C4-2B (cell line): Measurements from ENCODE around the gene AQR.
"Not testable (repeated sequence)": the region's sequence is repeated elsewhere in the genome, so short reads cannot be mapped to it uniquely, and the experiment has no call there.

ENCODE experiments used
- H3K27ac ChIP-seq: fragments of 450-650 bp; 2 replicates; pipeline ENCODE4 v1.5.1; 2017
- ZFX ChIP-seq: fragments of 450-650 bp; IDR thresholded peaks from 2 replicates; pipeline ENCODE4 v1.6.1; 2017
- TF ChIP-seq, protein P1 (sequence below): fragments of 450-650 bp; conservative IDR thresholded peaks from 2 replicates; pipeline ENCODE4 v1.5.1; 2017; ENCODE audit warnings: mild to moderate bottlenecking

Gene AQR

DNA sequence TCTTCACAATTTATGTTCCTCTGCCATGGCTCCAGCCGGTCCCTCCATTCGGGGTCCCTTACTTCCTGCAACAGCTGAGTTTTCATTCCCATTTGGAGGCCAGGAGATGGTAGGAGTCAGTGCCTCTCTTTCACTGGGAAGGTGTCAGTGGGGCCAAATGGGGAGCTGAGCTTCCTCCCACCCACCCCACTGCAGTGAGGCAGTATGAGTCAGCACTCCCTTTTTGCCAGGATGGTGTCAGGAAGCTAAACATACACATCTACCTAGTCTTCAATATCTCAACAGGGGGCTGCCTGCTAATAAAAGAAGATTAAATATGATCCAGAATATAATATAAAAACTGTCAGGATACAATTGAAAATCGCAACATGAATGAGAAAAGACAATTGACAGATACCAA lies 161.5 kb downstream of the AQR start:
- TF ChIP-seq, protein P1, sequence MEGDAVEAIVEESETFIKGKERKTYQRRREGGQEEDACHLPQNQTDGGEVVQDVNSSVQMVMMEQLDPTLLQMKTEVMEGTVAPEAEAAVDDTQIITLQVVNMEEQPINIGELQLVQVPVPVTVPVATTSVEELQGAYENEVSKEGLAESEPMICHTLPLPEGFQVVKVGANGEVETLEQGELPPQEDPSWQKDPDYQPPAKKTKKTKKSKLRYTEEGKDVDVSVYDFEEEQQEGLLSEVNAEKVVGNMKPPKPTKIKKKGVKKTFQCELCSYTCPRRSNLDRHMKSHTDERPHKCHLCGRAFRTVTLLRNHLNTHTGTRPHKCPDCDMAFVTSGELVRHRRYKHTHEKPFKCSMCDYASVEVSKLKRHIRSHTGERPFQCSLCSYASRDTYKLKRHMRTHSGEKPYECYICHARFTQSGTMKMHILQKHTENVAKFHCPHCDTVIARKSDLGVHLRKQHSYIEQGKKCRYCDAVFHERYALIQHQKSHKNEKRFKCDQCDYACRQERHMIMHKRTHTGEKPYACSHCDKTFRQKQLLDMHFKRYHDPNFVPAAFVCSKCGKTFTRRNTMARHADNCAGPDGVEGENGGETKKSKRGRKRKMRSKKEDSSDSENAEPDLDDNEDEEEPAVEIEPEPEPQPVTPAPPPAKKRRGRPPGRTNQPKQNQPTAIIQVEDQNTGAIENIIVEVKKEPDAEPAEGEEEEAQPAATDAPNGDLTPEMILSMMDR: no peak
- no peak for TF ChIP-seq ZFX
- no peak overlapping the region for H3K27ac ChIP-seq

DNA sequence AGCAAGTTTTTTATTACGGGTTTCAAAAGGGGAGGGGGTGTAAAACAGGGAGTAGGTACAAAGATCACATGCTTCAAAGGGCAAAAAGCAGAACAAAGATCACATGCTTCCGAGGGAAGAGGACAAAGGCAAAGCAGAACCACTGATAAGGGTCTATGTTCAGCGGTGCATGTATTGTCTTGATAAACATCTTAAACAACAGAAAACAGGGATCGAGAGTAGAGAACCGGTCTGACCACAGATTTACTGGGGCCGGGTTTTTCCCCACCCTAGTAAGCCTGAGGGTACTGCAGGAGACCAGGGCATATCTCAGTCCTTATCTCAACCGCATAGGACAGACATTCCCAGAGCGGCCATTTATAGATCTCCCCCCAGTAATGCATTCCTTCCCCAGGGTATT lies 162.3 kb downstream of the AQR start:
- H3K27ac ChIP-seq: not testable (repeated sequence)

DNA sequence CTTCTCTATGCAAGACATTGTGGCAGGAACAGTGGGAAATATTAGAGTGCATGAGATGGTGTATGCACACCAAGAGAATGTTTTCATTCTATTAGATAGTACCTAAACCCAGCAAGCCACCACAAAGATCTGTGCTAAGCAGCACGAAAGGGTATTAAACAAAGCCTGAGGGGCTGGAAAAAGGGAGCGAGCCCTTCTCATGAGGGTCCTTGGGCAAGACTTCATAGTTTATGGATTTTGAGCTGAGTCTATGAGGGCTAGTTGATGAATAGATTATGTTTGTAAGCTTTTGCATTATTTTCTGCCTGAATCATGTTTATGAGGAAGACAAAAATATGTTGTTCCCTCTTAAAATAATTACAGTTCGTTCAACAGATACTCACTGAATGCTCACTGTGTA lies 164.8 kb downstream of the AQR start:
- no peak overlapping the region for H3K27ac ChIP-seq
- TF ChIP-seq, protein P1: no peak
- TF ChIP-seq ZFX: no peak

DNA sequence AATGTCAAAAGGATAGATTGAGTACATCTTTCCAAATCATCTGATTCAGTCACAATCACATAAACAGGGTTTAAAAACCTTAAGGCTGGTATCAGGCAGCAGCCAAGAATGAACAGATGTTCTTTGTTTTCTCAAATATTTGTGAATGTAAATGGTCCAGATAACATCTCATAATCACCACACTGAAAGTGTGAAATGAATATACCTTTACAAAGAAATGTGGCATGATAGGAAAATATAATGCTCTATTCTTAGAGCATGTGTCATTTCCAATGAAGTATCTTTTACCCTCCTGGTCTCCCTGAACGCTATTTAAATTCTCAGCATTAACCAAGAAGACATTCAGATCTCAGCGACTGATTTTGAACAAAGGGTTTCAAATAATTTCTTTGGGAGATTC lies 165.4 kb downstream of the AQR start:
- no peak overlapping the region for H3K27ac ChIP-seq
- no peak for TF ChIP-seq ZFX
- TF ChIP-seq, protein P1: no peak

DNA sequence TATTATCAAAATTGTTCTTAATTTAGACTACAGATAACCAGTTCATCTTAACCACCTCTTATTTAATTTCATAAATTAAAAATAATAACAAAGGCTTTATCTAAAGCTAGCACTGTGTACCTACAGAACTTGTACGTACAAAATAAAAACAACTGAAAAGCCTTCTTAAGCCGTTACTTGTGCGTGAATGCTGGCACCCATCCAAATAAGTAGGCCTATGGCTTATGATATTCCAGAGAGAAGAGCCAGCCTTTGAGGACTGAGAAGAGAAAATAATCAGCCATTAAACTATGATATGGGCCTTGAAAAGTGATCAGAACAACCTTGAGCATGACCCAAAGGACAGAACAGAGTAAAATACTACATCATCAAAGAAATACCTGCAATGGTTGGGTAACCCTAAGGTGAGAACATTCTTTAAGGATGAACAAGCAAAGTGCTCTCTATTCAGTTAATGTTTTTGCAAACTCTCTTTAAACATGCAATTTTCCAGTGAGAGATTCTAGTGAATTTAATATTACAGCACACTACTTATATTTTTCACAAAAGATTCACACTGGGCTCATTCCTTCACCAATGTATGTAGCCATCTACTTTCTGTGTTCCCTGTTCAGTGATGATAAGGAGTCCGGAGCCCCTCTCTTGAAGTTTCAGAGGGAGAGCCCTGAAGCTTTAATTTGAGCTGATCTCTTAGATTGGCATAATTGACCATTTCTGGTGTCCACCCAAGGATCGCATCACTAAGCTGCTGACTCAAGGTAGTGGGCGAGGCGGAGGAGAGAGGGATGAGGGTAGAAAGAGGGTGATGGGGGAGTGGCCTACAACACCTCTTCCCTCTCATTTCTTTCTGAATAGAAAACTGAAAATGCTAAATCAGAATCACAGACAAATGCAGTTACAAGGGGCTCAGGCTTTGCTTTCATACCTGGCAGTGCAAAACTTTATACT lies 166.5 kb downstream of the AQR start:
- TF ChIP-seq, protein P1: no peak
- no peak for TF ChIP-seq ZFX
- no peak overlapping the region for H3K27ac ChIP-seq

DNA sequence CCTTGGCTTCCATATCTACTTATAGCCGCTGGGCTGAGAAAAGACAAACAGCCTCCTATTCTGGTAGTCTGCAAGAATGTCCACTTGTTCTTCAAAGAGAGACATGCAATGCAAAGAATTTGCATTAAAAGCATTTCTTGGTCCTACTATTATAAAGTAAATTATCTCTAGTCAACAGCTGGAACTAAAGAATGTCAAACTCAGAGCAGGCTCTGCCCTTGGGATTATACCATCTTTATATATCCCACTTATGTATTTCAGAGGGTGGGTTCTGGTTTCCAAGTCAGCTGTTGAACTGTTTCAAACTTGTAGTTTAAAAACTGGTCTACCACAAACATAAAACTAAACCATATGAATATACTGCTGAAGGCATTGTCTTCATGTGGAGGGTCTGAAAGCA lies 167.2 kb downstream of the AQR start:
- TF ChIP-seq, protein P1: no peak
- no peak for TF ChIP-seq ZFX
- no peak overlapping the region for H3K27ac ChIP-seq
